ENCODE data around the gene ARFGAP1.

ARFGAP1 gene

GRCh38 chr20:63240004-63240403 lies 32.6 kb upstream of the ARFGAP1 start:
- no peak for TF ChIP-seq CTCF (IDR thresholded peaks at IDR 0.05; ENCODE audit: low read length, missing control alignments)
- DNase-seq (ENCODE audit: low read depth), result no peak
- H3K4me3 ChIP-seq (replicated peaks; ENCODE audit: low read depth, low read length), result no peak overlapping the region

GRCh38 chr20:63241272-63241671 lies 31.3 kb upstream of the ARFGAP1 start:
- TF ChIP-seq CTCF (IDR thresholded peaks at IDR 0.05; ENCODE audit: low read length, missing control alignments), result no peak
- H3K4me3 ChIP-seq (replicated peaks; ENCODE audit: low read depth, low read length), result no peak overlapping the region
- DNase-seq (ENCODE audit: low read depth), result no peak

- no peak for DNase-seq (ENCODE audit: low read depth)
- no peak for TF ChIP-seq CTCF (IDR thresholded peaks at IDR 0.05; ENCODE audit: low read length, missing control alignments)
- H3K4me3 ChIP-seq (replicated peaks; ENCODE audit: low read depth, low read length), result no peak overlapping the region
Observed at GRCh38 chr20:63242736-63243135, 29.9 kb upstream of the ARFGAP1 start.

GRCh38 chr20:63243604-63244247 lies 28.9 kb upstream of the ARFGAP1 start:
- TF ChIP-seq CTCF (IDR thresholded peaks at IDR 0.05; ENCODE audit: low read length, missing control alignments), result no peak
- DNase-seq (ENCODE audit: low read depth), result no peak
- no peak overlapping the region for H3K4me3 ChIP-seq (replicated peaks; ENCODE audit: low read depth, low read length)

- H3K4me3 ChIP-seq (replicated peaks; ENCODE audit: low read depth, low read length), result no peak overlapping the region
- no peak for DNase-seq (ENCODE audit: low read depth)
- TF ChIP-seq CTCF (IDR thresholded peaks at IDR 0.05; ENCODE audit: low read length, missing control alignments), result no peak
Observed at GRCh38 chr20:63244468-63244867, 28.1 kb upstream of the ARFGAP1 start.

- no peak overlapping the region for H3K4me3 ChIP-seq (replicated peaks; ENCODE audit: low read depth, low read length)
- TF ChIP-seq CTCF (IDR thresholded peaks at IDR 0.05; ENCODE audit: low read length, missing control alignments), result no peak
- DNase-seq (ENCODE audit: low read depth), result no peak
Observed at GRCh38 chr20:63246490-63247288, 25.9 kb upstream of the ARFGAP1 start.
